Adrenal gland (tissue), 12 donors: ENCODE data around the gene SMIM5. TPM values are rescaled to one million over a fixed set of nuclear protein-coding genes. Genes with fewer than 3 reads are reported as not detected.
"Not testable (repeated sequence)": the region's sequence is repeated elsewhere in the genome, so short reads cannot be mapped to it uniquely, and the experiment has no call there.

Source experiments
- DNase-seq, 7 donors: peaks; one replicate each; pipeline ENCODE4 v3.0.0-alpha.2; 2019 to 2020
- H3K27ac ChIP-seq, 5 donors: fragments of 200-600 bp; sonication (generic) in 4 of 5; 1 replicate in 3 of 5; 2 replicates in 2 of 5; pipeline versions ENCODE4 v1.5.1 to v1.8.0; 2016 to 2020; ENCODE audit warnings: mild to moderate bottlenecking in 1 of 5
- H3K27me3 ChIP-seq: fragments of 200-600 bp; 2 replicates; pipeline ENCODE4 v1.8.0; 2021
- H3K36me3 ChIP-seq, 2 donors: fragments of 200-600 bp; replicated peaks in 1 of 2; 1 replicate in 1 of 2; 2 replicates in 1 of 2; pipeline versions ENCODE4 v1.5.1 to v1.8.0; 2018 to 2022
- H3K4me1 ChIP-seq, 2 donors: fragments of 200-600 bp; replicated peaks in 1 of 2; 1 replicate in 1 of 2; 2 replicates in 1 of 2; pipeline versions ENCODE4 v1.5.1 to v1.8.0; 2018 to 2021
- H3K4me3 ChIP-seq, 4 donors: fragments of 200-600 bp; sonication (generic) in 3 of 4; one replicate each; pipeline ENCODE4 v1.5.1; 2016 to 2018
- H3K9me3 ChIP-seq, 3 donors: fragments of 200-600 bp; sonication (generic) in 1 of 3; replicated peaks in 1 of 3; 1 replicate in 2 of 3; 2 replicates in 1 of 3; pipeline versions ENCODE4 v1.5.1 to v1.8.0; 2016 to 2021
- CTCF ChIP-seq, 6 experiments: fragments of 450-650 bp in 4 of 6; fragments of 200-600 bp in 2 of 6; sonication (generic) in 1 of 6; IDR thresholded peaks; 1 replicate in 5 of 6; 2 replicates in 1 of 6; pipeline versions ENCODE4 v1.5.1 to v1.8.0; 2016 to 2021; ENCODE audit warnings: antibody characterized with exemption in 6 of 6, mild to moderate bottlenecking in 2 of 6, moderate library complexity in 1 of 6
- POLR2A ChIP-seq, 2 donors: fragments of 450-650 bp; IDR thresholded peaks; one replicate each; pipeline ENCODE4 v1.6.1; 2017; ENCODE audit warnings: antibody characterized with exemption in 2 of 2, mild to moderate bottlenecking in 2 of 2, moderate library complexity in 1 of 2
- WGBS, 4 donors: extraction: QIAGEN DNeasy Blood & Tissue Kit in 2 of 4; methylation state at CpG; one replicate each; pipeline versions ENCODE4 v1.1.5 to v1.1.7; 2013 to 2017; 5-methylcytosine and 5-hydroxymethylcytosine counted together
- intact Hi-C, 2 donors: fragments of 100-400 bp; cut with DNase I; formaldehyde crosslinking; loops; one replicate each; pipeline versions ENCODE4 v1.14.1 to v1.15.0; 2022 to 2023
- polyA plus RNA-seq, 3 donors: library from polyadenylated mRNA; stranded (reverse); fragments of 200-250 nt in 2 of 3; fragments of 350-450 nt in 1 of 3; fragmentation: Illumina TruSeq in 1 of 3; extraction: RNeasy Lipid Tissue Mini Kit (QIAGEN cat#74804) in 1 of 3; gene quantifications; one replicate each; pipeline ENCODE4 v1.2.3, GENCODE V29; 2013 to 2014
- total RNA-seq, 9 donors: library from RNA; depleted of rRNA in 4 of 9; stranded (reverse); fragments of >200 nt in 4 of 9; fragments of 120-200 nt in 1 of 9; fragmentation: NEBNext Ultra II Directional in 1 of 9; extraction: Animal tissue kit (Norgen Biotek cat#: 25700) in 1 of 9; gene quantifications; one replicate each; pipeline versions ENCODE4 v1.1.0 to v1.2.4, GENCODE V29; 2013 to 2023
- donor health status: healthy with polysubstance abuse.
- donor health status: Bipolar disorder and iron deficiency.
- donor health status: DM: yes; HTN: yes; CAD: no.
- donor health status: DM: no; HTN: no; CAD: no.
- donor health status: DM: no; HTN: no; CAD: no.
- donor health status: DM: yes; HTN: yes; CAD: no.

SMIM5 gene
- total and polyA plus RNA-seq, 12 donors, result 0.13 to 2.6 (median 0.77) TPM; not detected in 4

GRCh38 chr17:75590314-75590761, 42.9 kb upstream of the SMIM5 start:
- Histone ChIP-seq H3K36me3 (no peaks in the 10 kb centered on the region), H3K4me1 (peaks cover 0 to 10% of the 10 kb centered on the region in 2 donors), H3K4me3 (no peak overlapping the region), H3K9me3 (no peaks in the 10 kb centered on the region), H3K27me3 (no peaks in the 10 kb centered on the region), H3K27ac (no peak overlapping the region)
- 83 to 92% (median 90%) methylated on average over 4 to 8 of the region's 8 CpGs for WGBS, 4 donors
- DNase-seq, result no peak
- no peak for TF ChIP-seq POLR2A (IDR thresholded peaks at IDR 0.05)
- intact Hi-C loops, result no loop called here

GRCh38 chr17:75590849-75591721, 42.1 kb upstream of the SMIM5 start:
- intact Hi-C loops, result no loop called here
- H3K9me3 ChIP-seq, result no peaks in the 10 kb centered on the region
- H3K27me3 ChIP-seq, result no peaks in the 10 kb centered on the region
- no peak for TF ChIP-seq CTCF (IDR thresholded peaks at IDR 0.05)
- no peak for TF ChIP-seq POLR2A (IDR thresholded peaks at IDR 0.05)
- no peak overlapping the region for H3K27ac ChIP-seq
- 82 to 88% (median 87%) methylated on average over 11 to 12 of the region's 12 CpGs for WGBS, 4 donors
- no peaks in the 10 kb centered on the region for H3K36me3 ChIP-seq
- DNase-seq, result no peak
- no peak overlapping the region for H3K4me3 ChIP-seq
- H3K4me1 ChIP-seq, result peaks cover 0 to 10% of the 10 kb centered on the region in 2 donors

- Histone ChIP-seq H3K27me3 (no peaks in the 10 kb centered on the region), H3K4me3 (no peak overlapping the region), H3K27ac (no peak overlapping the region), H3K9me3 (no peaks in the 10 kb centered on the region), H3K36me3 (no peaks in the 10 kb centered on the region), H3K4me1 (peaks cover 0 to 10% of the 10 kb centered on the region in 2 donors)
- no peak for DNase-seq
- TF ChIP-seq CTCF (IDR thresholded peaks at IDR 0.05), result no peak
- TF ChIP-seq POLR2A (IDR thresholded peaks at IDR 0.05), result no peak
- intact Hi-C loops, result no loop called here
- 87 to 95% (median 88%) methylated on average over 3 to 7 of the region's 7 CpGs for WGBS, 4 donors
These were observed 41.4 kb upstream of the SMIM5 start for GRCh38 chr17:75591722-75592302.

DNA sequence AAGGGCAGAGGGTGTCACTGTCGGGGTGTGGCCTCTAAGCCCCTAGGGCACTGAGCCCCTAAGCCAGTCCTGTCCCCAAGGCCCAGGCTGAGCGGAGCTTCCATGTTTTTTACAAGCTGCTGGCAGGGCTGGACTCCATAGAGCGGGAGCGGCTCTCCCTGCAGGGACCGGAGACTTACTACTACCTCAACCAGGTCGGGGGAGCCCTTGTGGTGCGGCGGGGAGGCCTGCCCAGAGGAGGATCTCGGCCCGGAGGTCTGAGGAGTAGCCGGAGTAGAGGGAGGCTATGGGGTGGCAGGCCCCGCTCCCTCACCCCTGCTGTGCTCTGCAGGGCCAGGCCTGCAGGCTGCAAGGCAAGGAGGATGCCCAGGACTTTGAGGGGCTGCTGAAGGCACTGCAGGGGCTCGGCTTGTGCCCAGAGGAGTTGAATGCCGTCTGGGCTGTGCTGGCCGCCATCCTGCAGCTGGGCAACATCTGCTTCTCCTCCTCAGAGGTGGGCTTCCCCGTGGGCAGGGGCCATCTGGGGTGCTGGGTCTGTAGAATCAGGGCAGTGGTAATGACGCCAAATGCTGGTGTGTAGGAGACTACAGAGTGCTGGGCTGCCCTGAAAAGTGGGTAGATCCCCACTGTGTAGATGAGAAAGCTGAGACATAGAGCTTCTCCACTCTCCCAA, 40.8 kb upstream of the SMIM5 start:
- intact Hi-C loops, result no loop called here
- Histone ChIP-seq H3K9me3 (no peaks in the 10 kb centered on the region), H3K36me3 (no peaks in the 10 kb centered on the region), H3K4me1 (peaks cover 0 to 7% of the 10 kb centered on the region in 2 donors), H3K27me3 (no peaks in the 10 kb centered on the region), H3K27ac (no peak overlapping the region), H3K4me3 (no peak overlapping the region)
- no peak for TF ChIP-seq CTCF (IDR thresholded peaks at IDR 0.05)
- no peak for TF ChIP-seq POLR2A (IDR thresholded peaks at IDR 0.05)
- WGBS, 4 donors, result 83 to 89% (median 87%) methylated on average over 7 to 17 of the region's 17 CpGs
- DNase-seq, result no peak

- intact Hi-C loops, result not testable (repeated sequence)
These were observed 39.8 kb upstream of the SMIM5 start for GRCh38 chr17:75593430-75593829.

More at GRCh38 chr17:75593430-75593829, 39.8 kb upstream of the SMIM5 start:
- WGBS, 4 donors, result 80 to 92% (median 82%) methylated on average over 9 of the region's 9 CpGs
- H3K9me3 ChIP-seq, H3K27me3 ChIP-seq, H3K27ac ChIP-seq, H3K4me1 ChIP-seq, H3K4me3 ChIP-seq, H3K36me3 ChIP-seq, DNase-seq: not testable (repeated sequence)
